Omental fat pad (tissue), 4 donors: Measurements from ENCODE around the gene GALNT18. TPM values are rescaled to one million over a fixed set of nuclear protein-coding genes. Genes with fewer than 3 reads are reported as not detected.

ENCODE experiments used
- ATAC-seq: fragments of 150-250 bp; one replicate; pipeline ENCODE4 v1.9.1; 2016; ENCODE audit warnings: mild to moderate bottlenecking, moderate library complexity; ENCODE audit not compliant: low FRiP score
- DNase-seq: peaks from one replicate; pipeline ENCODE4 v3.0.0-alpha.2; 2019; ENCODE audit warnings: low spot score
- CTCF ChIP-seq, 3 donors: fragments of 450-650 bp; IDR thresholded peaks; one replicate each; pipeline ENCODE4 v1.5.1; 2016 to 2017; ENCODE audit warnings: antibody characterized with exemption in 3 of 3, mild to moderate bottlenecking in 3 of 3, moderate library complexity in 2 of 3
- total RNA-seq, 4 donors: library from RNA; depleted of rRNA; stranded (reverse); fragments of >200 nt; gene quantifications; one replicate each; pipeline ENCODE4 v1.1.0, GENCODE V29; 2016

The GALNT18 gene
- total RNA-seq, 4 donors from 2014 or later: 21.0 to 47.4 (median 35.7) TPM

- TF ChIP-seq CTCF (IDR thresholded peaks at IDR 0.05): no peak
- ATAC-seq (no peak), DNase-seq (no peak)
Measured at GRCh38 chr11:11382858-11383532, 238.8 kb downstream of the GALNT18 start.

- ATAC-seq: no peak
- TF ChIP-seq CTCF (IDR thresholded peaks at IDR 0.05): no peak
Measured at GRCh38 chr11:11381471-11382105, 240.2 kb downstream of the GALNT18 start.

GRCh38 chr11:11380883-11381282 lies 240.9 kb downstream of the GALNT18 start:
- no peak for ATAC-seq
- TF ChIP-seq CTCF (IDR thresholded peaks at IDR 0.05): no peak
- DNase-seq: no peak

More at GRCh38 chr11:11381471-11382105, 240.2 kb downstream of the GALNT18 start:
- DNase-seq: no peak

- no peak for TF ChIP-seq CTCF (IDR thresholded peaks at IDR 0.05)
- no peak for DNase-seq
- ATAC-seq: no peak
Measured at GRCh38 chr11:11380340-11380739, 241.5 kb downstream of the GALNT18 start.

- ATAC-seq: no peak
- no peak for TF ChIP-seq CTCF (IDR thresholded peaks at IDR 0.05)
- no peak for DNase-seq
Measured at GRCh38 chr11:11379661-11380060, 242.1 kb downstream of the GALNT18 start.

- ATAC-seq (no peak), DNase-seq (no peak)
- TF ChIP-seq CTCF (IDR thresholded peaks at IDR 0.05): no peak
Measured at GRCh38 chr11:11378184-11378940, 243.4 kb downstream of the GALNT18 start.
